CD4-positive, alpha-beta T cell (primary cell): Measurements from ENCODE around the gene SLC22A31. TPM values are rescaled to one million over a fixed set of nuclear protein-coding genes. Genes with fewer than 3 reads are reported as not detected.

ENCODE experiments used
- ATAC-seq: fragments of 200-7000 bp; cut with Tn5 transposase; one replicate; pipeline ENCODE4 v1.10.0; 2022; ENCODE audit warnings: mild to moderate bottlenecking; ENCODE audit not compliant: poor library complexity
- CTCF ChIA-PET: fragments of 350-600 bp; sonication (Branson Sonifier 250); formaldehyde crosslinking; loops from one replicate; lab custom pipeline; 2021; ENCODE audit warnings: antibody characterized with exemption, inconsistent platforms; lab: Charles Lee
- POLR2A ChIA-PET: fragments of 350-600 bp; sonication (Branson Sonifier 250); formaldehyde crosslinking; loops from one replicate; lab custom pipeline; 2021; ENCODE audit warnings: antibody characterized with exemption, inconsistent platforms; lab: Charles Lee
- DNase-seq, 14 experiments: peaks; one replicate each; pipeline ENCODE4 v3.0.0-alpha.2; 2013 to 2020; ENCODE audit warnings: mixed read lengths in 2 of 14
- H3K27ac ChIP-seq, 2 donors: one replicate each; pipeline versions ENCODE4 v1.5.1 to v1.7.0; 2013; ENCODE audit warnings: low read length in 2 of 2, low read depth in 1 of 2, mild to moderate bottlenecking in 1 of 2
- H3K27me3 ChIP-seq, 2 experiments: 1 replicate in 1 of 2; 2 replicates in 1 of 2; pipeline versions ENCODE4 v1.6.1 to v1.7.0; 2013; ENCODE audit warnings: low read length in 2 of 2, control low read depth in 1 of 2, mild to moderate bottlenecking in 1 of 2, moderate library complexity in 1 of 2; ENCODE audit not compliant: insufficient read depth in 2 of 2, control insufficient read depth in 1 of 2
- H3K36me3 ChIP-seq: one replicate; pipeline ENCODE4 v1.6.1; 2013; ENCODE audit warnings: low read length, control low read depth; ENCODE audit not compliant: insufficient read depth
- H3K4me1 ChIP-seq: one replicate; pipeline ENCODE4 v1.6.1; 2013; ENCODE audit warnings: low read length, control low read depth; ENCODE audit not compliant: insufficient read depth
- H3K4me3 ChIP-seq: one replicate; pipeline ENCODE4 v1.5.1; 2013; ENCODE audit warnings: mild to moderate bottlenecking, low read length, moderate library complexity
- H3K9me3 ChIP-seq, 2 experiments: 1 replicate in 1 of 2; 2 replicates in 1 of 2; pipeline versions ENCODE4 v1.6.1 to v1.7.0; 2013; ENCODE audit warnings: low read length in 2 of 2, mild to moderate bottlenecking in 2 of 2, control low read depth in 1 of 2, moderate library complexity in 1 of 2; ENCODE audit not compliant: control insufficient read depth in 1 of 2, insufficient read depth in 1 of 2
- H3K27ac Mint-ChIP-seq: one replicate; pipeline ENCODE4 v1.8.0; 2020; ENCODE audit warnings: mixed read lengths
- H3K27me3 Mint-ChIP-seq: one replicate; pipeline ENCODE4 v1.8.0; 2021; ENCODE audit warnings: mixed read lengths
- H3K36me3 Mint-ChIP-seq: one replicate; pipeline ENCODE4 v1.8.0; 2021; ENCODE audit warnings: low read depth, mixed read lengths
- H3K4me1 Mint-ChIP-seq: one replicate; pipeline ENCODE4 v1.8.0; 2021; ENCODE audit warnings: low read depth, mixed read lengths
- H3K4me3 Mint-ChIP-seq: one replicate; pipeline ENCODE4 v1.8.0; 2020; ENCODE audit warnings: mild to moderate bottlenecking, mixed read lengths
- H3K9me3 Mint-ChIP-seq: one replicate; pipeline ENCODE4 v1.8.0; 2020; ENCODE audit warnings: mixed read lengths
- intact Hi-C, 2 experiments: fragments of 100-400 bp; cut with DNase I in 1 of 2; cut with micrococcal nuclease in 1 of 2; formaldehyde crosslinking; loops; one replicate each; pipeline versions ENCODE4 v1.15.1 to v1.9.0; 2023 to 2025; cut with DNase I, micrococcal nuclease
- total RNA-seq, 174 experiments: library from RNA in 2 of 174; stranded (reverse) in 2 of 174; gene quantifications; one replicate each; pipeline ENCODE4 v1.2.3 and lab custom pipeline; 2021 to 2026
- TF ChIP-seq, protein P1 (sequence below): fragments of 200-600 bp; IDR thresholded peaks from one replicate; pipeline ENCODE4 v1.8.0; 2022; ENCODE audit warnings: antibody characterized with exemption, mild to moderate bottlenecking

The SLC22A31 gene
- total RNA-seq, 2 experiments from 2014 or later, result 2.1 to 2.9 TPM

DNA sequence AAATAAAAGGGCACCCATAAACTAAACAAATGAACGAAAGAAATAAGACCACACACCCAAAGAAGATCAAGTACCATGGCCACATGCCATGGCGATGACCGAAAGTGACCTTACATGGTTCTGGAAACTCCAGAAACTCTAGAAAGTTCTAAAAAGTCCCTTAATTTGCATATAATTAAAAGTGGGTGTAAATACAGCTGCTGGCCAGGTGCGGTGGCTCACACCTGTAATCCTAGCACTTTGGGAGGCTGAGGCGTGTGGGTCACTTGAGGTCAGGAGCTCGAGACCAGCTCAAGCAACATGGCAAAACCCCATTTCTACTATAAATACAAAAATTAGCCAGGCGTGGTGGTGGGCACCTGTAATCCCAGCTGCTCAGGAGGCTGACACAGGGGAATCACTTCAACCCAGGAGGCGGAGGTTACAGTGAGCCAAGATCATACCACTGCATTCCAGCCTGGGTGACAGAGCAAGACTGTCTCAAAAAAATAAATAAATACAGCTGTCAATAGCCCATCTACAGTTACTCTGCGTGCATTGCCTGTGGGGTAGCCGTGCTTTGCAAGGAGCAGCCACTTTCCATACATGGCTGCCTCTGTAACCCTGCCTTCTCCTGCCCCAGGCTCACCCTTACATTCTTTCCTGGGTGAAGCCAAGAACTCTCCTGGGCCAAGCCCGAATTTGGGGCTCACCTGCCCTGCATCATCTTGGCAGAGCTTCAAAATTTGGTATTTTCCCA is 10.0 kb upstream of the SLC22A31 start:
- H3K4me1 ChIP-seq, result no peaks in the 10 kb centered on the region
- H3K9me3 Mint-ChIP-seq, result no peaks in the 10 kb centered on the region
- H3K27me3 Mint-ChIP-seq, result peaks cover 28% of the 10 kb centered on the region
- ChIA-PET CTCF (no interaction called here), POLR2A (no interaction called here)
- no peak overlapping the region for H3K27ac ChIP-seq
- no peaks in the 10 kb centered on the region for H3K36me3 ChIP-seq
- ATAC-seq, result no peak
- no peak for DNase-seq
- TF ChIP-seq, protein P1, sequence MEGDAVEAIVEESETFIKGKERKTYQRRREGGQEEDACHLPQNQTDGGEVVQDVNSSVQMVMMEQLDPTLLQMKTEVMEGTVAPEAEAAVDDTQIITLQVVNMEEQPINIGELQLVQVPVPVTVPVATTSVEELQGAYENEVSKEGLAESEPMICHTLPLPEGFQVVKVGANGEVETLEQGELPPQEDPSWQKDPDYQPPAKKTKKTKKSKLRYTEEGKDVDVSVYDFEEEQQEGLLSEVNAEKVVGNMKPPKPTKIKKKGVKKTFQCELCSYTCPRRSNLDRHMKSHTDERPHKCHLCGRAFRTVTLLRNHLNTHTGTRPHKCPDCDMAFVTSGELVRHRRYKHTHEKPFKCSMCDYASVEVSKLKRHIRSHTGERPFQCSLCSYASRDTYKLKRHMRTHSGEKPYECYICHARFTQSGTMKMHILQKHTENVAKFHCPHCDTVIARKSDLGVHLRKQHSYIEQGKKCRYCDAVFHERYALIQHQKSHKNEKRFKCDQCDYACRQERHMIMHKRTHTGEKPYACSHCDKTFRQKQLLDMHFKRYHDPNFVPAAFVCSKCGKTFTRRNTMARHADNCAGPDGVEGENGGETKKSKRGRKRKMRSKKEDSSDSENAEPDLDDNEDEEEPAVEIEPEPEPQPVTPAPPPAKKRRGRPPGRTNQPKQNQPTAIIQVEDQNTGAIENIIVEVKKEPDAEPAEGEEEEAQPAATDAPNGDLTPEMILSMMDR, result no peak
- no peak overlapping the region for H3K27ac Mint-ChIP-seq
- H3K4me3 Mint-ChIP-seq, result no peak overlapping the region
- H3K9me3 ChIP-seq, result no peaks in the 10 kb centered on the region
- peaks cover 13 to 18% of the 10 kb centered on the region in 2 experiments for H3K27me3 ChIP-seq
- H3K4me1 Mint-ChIP-seq, result peaks cover 8% of the 10 kb centered on the region
- intact Hi-C loops, result no loop called here
- H3K36me3 Mint-ChIP-seq, result no peaks in the 10 kb centered on the region
- no peak overlapping the region for H3K4me3 ChIP-seq

GRCh38 chr16:89209522-89210044 is 9.2 kb upstream of the SLC22A31 start:
- no peaks in the 10 kb centered on the region for H3K36me3 ChIP-seq
- ATAC-seq (no peak), DNase-seq (no peak)
- H3K27me3 ChIP-seq, result peaks cover 15 to 23% of the 10 kb centered on the region in 2 experiments
- Mint-ChIP-seq H3K4me3 (no peak overlapping the region), H3K4me1 (peaks cover 1% of the 10 kb centered on the region), H3K27ac (no peak overlapping the region), H3K9me3 (no peaks in the 10 kb centered on the region), H3K36me3 (no peaks in the 10 kb centered on the region), H3K27me3 (peaks cover 33% of the 10 kb centered on the region)
- no peaks in the 10 kb centered on the region for H3K9me3 ChIP-seq
- intact Hi-C loops, result no loop called here
- TF ChIP-seq, protein P1, result no peak
- H3K27ac ChIP-seq, result no peak overlapping the region
- no peak overlapping the region for H3K4me3 ChIP-seq
- POLR2A ChIA-PET, result no interaction called here
- H3K4me1 ChIP-seq, result no peaks in the 10 kb centered on the region
- CTCF ChIA-PET, result no interaction called here

GRCh38 chr16:89207993-89208392 is 7.7 kb upstream of the SLC22A31 start:
- Histone ChIP-seq H3K4me1 (no peaks in the 10 kb centered on the region), H3K27me3 (peaks cover 17 to 38% of the 10 kb centered on the region in 2 experiments), H3K9me3 (no peaks in the 10 kb centered on the region), H3K4me3 (no peak overlapping the region), H3K36me3 (no peaks in the 10 kb centered on the region), H3K27ac (no peak overlapping the region)
- intact Hi-C loops, result no loop called here
- H3K27me3 Mint-ChIP-seq, result peaks cover 49% of the 10 kb centered on the region
- no peak for ATAC-seq
- no peak for DNase-seq
- peaks cover 4% of the 10 kb centered on the region for H3K4me1 Mint-ChIP-seq
- TF ChIP-seq, protein P1, result no peak
- ChIA-PET CTCF (no interaction called here), POLR2A (no interaction called here)
- no peaks in the 10 kb centered on the region for H3K9me3 Mint-ChIP-seq
- H3K4me3 Mint-ChIP-seq, result no peak overlapping the region
- no peak overlapping the region for H3K27ac Mint-ChIP-seq
- no peaks in the 10 kb centered on the region for H3K36me3 Mint-ChIP-seq
